RWPE2 (cell line): ENCODE data around the gene ZNF275.

Source experiments
- ATAC-seq: fragments of 200-7000 bp; cut with Tn5 transposase; 3 replicates; pipeline ENCODE4 v1.9.1; 2021; ENCODE audit warnings: low read depth
- DNase-seq: peaks from one replicate; pipeline ENCODE4 v3.0.0-alpha.2; 2020; ENCODE audit warnings: low spot score
- H3K27ac ChIP-seq: fragments of 450-650 bp; 2 replicates; pipeline ENCODE4 v1.5.1; 2017; ENCODE audit warnings: mild to moderate bottlenecking; ENCODE audit not compliant: poor library complexity, severe bottlenecking
- H3K27me3 ChIP-seq: fragments of 250-450 bp; sonication (Bioruptor Pico); 2 replicates; pipeline ENCODE4 v1.5.1; 2021; ENCODE audit warnings: mild to moderate bottlenecking, moderate library complexity; ENCODE audit not compliant: insufficient read depth, poor library complexity, severe bottlenecking
- H3K36me3 ChIP-seq: fragments of 250-450 bp; sonication (Bioruptor Pico); 2 replicates; pipeline ENCODE4 v1.5.1; 2020; ENCODE audit warnings: low read depth, mild to moderate bottlenecking, moderate library complexity
- H3K4me1 ChIP-seq: fragments of 250-450 bp; sonication (Bioruptor Pico); 2 replicates; pipeline ENCODE4 v1.5.1; 2021; ENCODE audit warnings: mild to moderate bottlenecking, moderate library complexity; ENCODE audit not compliant: insufficient read depth, poor library complexity, severe bottlenecking
- H3K4me3 ChIP-seq: fragments of 250-450 bp; sonication (Bioruptor Pico); 2 replicates; pipeline ENCODE4 v1.5.1; 2021; ENCODE audit warnings: mild to moderate bottlenecking, moderate library complexity; ENCODE audit not compliant: severe bottlenecking
- H3K9me3 ChIP-seq: fragments of 250-450 bp; sonication (Bioruptor Pico); 2 replicates; pipeline ENCODE4 v1.5.1; 2021; ENCODE audit warnings: mild to moderate bottlenecking, moderate library complexity; ENCODE audit not compliant: severe bottlenecking
- CTCF ChIP-seq: fragments of 450-650 bp; IDR thresholded peaks from one replicate; pipeline ENCODE4 v1.5.1; 2017; ENCODE audit warnings: mild to moderate bottlenecking, moderate library complexity; ENCODE audit not compliant: poor library complexity, severe bottlenecking

The ZNF275 gene

GRCh38 chrX:153394612-153395011 is 60.7 kb downstream of the ZNF275 start:
- no peak for TF ChIP-seq CTCF
- H3K4me3 ChIP-seq: no peak overlapping the region
- ATAC-seq: no peak
- no peak overlapping the region for H3K27ac ChIP-seq
- H3K27me3 ChIP-seq: no peaks in the 10 kb centered on the region
- no peaks in the 10 kb centered on the region for H3K4me1 ChIP-seq
- H3K9me3 ChIP-seq: no peaks in the 10 kb centered on the region
- no peak for DNase-seq
- no peaks in the 10 kb centered on the region for H3K36me3 ChIP-seq

- H3K27me3 ChIP-seq: no peaks in the 10 kb centered on the region
- no peaks in the 10 kb centered on the region for H3K36me3 ChIP-seq
- H3K4me1 ChIP-seq: no peaks in the 10 kb centered on the region
- H3K9me3 ChIP-seq: no peaks in the 10 kb centered on the region
- H3K27ac ChIP-seq: no peak overlapping the region
- H3K4me3 ChIP-seq: no peak overlapping the region
- DNase-seq (no peak), ATAC-seq (no peak)
- TF ChIP-seq CTCF: no peak
Observed at GRCh38 chrX:153395613-153396319, 61.8 kb downstream of the ZNF275 start.

DNA sequence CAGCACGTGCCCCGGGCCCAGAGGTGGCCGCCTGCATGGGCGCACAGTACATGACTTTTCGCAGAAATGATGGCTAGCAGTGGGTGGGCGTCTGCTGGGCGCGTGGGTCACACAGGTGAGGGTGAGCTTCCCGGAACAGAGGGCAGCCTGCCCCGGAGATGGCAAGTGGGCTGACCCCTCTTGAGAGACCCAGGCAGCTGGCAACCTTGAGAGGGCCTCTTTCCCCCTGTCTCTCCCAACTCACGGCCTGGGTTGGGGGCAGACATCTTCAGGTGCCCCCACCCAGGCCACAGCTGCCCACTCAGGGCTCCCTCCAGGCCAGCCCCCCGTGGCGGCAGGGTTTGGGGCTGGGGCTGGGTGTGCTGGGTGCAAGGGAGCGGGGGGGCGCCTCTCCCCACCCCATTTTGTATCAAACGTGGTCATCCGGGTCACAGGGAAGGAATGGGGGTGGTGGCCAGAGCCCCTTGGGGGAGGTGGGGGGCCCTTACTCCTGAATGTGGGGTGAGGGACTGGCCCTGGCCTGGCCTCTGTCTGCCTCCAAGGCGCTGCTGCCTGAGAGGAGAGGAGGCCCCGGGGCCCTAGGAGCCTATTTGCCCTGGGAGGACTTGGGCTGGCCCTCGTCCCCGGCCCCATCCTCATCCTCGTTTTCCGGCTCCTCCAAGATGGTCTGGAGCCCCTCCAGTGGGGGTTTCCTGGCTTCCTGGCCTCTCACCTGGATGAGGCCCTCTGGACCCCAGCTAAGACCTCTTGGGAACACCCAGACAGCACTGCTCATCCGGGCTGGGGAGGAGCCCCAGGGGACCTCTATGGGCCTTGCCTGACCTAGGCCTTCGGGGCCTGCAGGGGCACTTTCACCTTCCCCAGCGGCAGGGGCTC is 62.6 kb downstream of the ZNF275 start:
- Histone ChIP-seq H3K27ac (no peak overlapping the region), H3K27me3 (no peaks in the 10 kb centered on the region), H3K9me3 (no peaks in the 10 kb centered on the region), H3K36me3 (no peaks in the 10 kb centered on the region), H3K4me1 (no peaks in the 10 kb centered on the region), H3K4me3 (no peak overlapping the region)
- no peak for TF ChIP-seq CTCF
- DNase-seq (no peak), ATAC-seq (no peak)

DNA sequence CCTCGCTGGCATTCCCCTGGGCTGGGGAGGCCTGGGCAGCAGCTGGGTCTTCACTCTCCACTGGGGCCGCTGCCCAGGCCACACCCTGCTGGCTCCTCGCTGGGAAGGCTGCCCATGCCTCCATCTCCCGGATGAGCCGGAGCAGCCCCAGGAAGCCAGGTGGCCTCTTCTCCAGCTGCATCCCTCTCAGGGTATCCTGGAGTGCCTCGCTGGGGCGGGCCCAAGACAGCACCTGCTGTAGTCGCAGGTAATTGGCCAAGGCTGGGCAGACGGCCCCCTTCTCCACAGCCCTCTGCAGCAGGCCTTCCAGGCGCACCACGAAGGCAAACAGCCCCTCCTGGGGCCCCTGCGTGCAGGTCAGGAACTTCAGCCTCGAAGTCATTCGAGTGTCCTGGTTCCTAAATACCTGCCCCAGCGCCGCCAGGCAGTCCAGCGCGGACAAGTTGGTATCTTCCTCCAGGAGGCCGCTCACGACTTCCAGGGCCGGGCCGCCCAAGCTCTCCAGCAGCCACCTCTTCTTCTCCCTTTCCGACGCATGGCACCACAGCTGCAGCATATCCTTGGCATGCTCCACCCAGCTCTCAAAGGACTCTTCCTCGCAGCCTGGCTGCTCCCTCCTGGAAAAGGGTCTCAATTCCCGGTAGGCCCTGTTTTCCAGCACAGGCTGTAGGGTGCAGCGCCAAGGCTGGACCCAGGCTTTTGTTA is 63.5 kb downstream of the ZNF275 start:
- Histone ChIP-seq H3K4me1 (no peaks in the 10 kb centered on the region), H3K27ac (no peak overlapping the region), H3K9me3 (no peaks in the 10 kb centered on the region), H3K27me3 (no peaks in the 10 kb centered on the region), H3K4me3 (no peak overlapping the region), H3K36me3 (no peaks in the 10 kb centered on the region)
- TF ChIP-seq CTCF: no peak
- DNase-seq (no peak), ATAC-seq (no peak)
